Measurements from ENCODE around the gene HKDC1. TPM values are rescaled to one million over a fixed set of nuclear protein-coding genes. Genes with fewer than 3 reads are reported as not detected.

The HKDC1 gene
- total and polyA plus RNA-seq, 10 donors: 0.26 to 3.0 (median 0.70) TPM; not detected in 1

DNA sequence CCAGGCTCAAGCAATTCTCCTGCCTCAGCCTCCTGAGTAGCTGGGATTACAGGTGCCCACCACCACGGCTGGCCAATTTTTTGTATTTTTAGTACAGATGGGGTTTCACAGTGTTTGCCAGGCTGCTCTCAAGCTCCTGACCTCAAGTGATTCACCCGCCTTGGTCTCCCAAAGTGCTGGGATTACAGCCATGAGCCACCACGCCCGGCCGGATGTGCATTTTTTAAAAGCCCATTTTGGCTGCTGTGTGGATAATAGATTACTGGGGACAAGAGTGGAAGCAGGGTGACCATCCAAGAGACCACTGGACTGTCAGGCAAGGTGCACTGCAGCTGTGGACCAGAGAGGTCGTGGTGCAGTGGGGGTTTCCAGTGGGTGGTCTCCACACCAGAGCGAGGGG lies 21.4 kb downstream of the HKDC1 start:
- 77 to 92% (median 88%) methylated on average over 7 of the region's 7 CpGs for WGBS, 5 donors
- TF ChIP-seq POLR2AphosphoS5 (IDR thresholded peaks at IDR 0.05): no peak
- no peak for TF ChIP-seq POLR2A (IDR thresholded peaks at IDR 0.05)
- TF ChIP-seq, protein P1, sequence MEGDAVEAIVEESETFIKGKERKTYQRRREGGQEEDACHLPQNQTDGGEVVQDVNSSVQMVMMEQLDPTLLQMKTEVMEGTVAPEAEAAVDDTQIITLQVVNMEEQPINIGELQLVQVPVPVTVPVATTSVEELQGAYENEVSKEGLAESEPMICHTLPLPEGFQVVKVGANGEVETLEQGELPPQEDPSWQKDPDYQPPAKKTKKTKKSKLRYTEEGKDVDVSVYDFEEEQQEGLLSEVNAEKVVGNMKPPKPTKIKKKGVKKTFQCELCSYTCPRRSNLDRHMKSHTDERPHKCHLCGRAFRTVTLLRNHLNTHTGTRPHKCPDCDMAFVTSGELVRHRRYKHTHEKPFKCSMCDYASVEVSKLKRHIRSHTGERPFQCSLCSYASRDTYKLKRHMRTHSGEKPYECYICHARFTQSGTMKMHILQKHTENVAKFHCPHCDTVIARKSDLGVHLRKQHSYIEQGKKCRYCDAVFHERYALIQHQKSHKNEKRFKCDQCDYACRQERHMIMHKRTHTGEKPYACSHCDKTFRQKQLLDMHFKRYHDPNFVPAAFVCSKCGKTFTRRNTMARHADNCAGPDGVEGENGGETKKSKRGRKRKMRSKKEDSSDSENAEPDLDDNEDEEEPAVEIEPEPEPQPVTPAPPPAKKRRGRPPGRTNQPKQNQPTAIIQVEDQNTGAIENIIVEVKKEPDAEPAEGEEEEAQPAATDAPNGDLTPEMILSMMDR (IDR thresholded peaks at IDR 0.05 in 8 of 11, conservative IDR thresholded peaks at IDR 0.05 in 3 of 11): no peak
- no peaks in the 10 kb centered on the region for H3K36me3 ChIP-seq

DNA sequence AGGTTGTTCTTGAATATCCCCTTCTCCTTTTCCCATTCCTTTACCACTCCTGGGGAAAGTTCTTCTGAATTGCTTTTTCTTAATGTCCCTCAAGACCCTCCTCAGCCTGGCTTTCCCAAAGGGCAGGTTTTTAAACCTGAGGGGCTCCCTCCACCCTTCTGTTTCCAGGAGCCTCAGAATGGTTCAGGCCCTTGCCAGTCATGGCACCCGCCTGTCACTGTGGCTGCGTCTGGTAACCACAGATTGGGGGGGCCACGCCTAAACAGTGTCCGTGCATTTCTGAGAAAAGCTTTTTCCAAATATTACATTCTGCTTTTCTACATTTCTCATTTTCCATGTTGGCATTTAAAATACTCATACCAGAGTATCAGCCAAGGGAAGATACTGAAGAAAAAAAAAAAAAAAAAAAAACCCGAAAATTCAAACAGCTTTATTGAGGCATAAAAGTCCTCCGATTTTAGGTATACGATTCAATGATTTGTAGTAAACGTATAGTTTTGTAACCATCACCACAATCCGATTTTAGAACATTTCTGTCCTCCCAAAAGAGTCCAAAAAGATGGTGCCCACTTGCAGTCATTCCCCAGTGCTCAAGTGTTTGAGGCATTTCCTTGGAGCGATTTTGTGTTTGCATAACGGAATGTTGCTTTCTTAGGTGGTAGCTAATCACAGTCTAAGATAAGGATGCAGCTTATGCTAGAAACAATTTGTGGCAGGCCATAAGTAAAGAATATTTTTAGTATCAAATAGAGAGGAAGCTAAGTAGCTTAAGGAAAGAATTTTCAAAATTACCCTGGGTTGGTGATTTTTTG lies 22.1 kb downstream of the HKDC1 start:
- H3K4me3 ChIP-seq: no peak overlapping the region
- H3K27ac ChIP-seq: no peak overlapping the region
- H3K4me1 ChIP-seq: peaks cover 0 to 25% (median 12%) of the 10 kb centered on the region in 6 donors
- WGBS, 5 donors: 78 to 90% (median 90%) methylated on average over 11 of the region's 11 CpGs
- H3K36me3 ChIP-seq: no peaks in the 10 kb centered on the region
- intact Hi-C loops (cut with DNase I; ENCODE audit: low total_unique reads): no loop called here
- no peak for TF ChIP-seq POLR2A (IDR thresholded peaks at IDR 0.05)
- no peaks in the 10 kb centered on the region for H3K9me3 ChIP-seq
- peak; percentile 16 for DNase-seq
- H3K27me3 ChIP-seq (replicated peaks in 1 of 7): no peaks in the 10 kb centered on the region

More for the DNA sequence above, 21.4 kb downstream of the HKDC1 start:
- intact Hi-C loops (cut with DNase I; ENCODE audit: low total_unique reads): loop anchor here (2.0 kb wide), 1 partner anchor 151 kb away; no protein-coding TSS in a partner anchor
- DNase-seq: peak; percentile 24
- Histone ChIP-seq H3K27me3 (replicated peaks in 1 of 7) (no peaks in the 10 kb centered on the region), H3K9me3 (no peaks in the 10 kb centered on the region), H3K27ac (no peak overlapping the region), H3K4me3 (no peak overlapping the region), H3K4me1 (peaks cover 0 to 25% (median 12%) of the 10 kb centered on the region in 6 donors)

DNA sequence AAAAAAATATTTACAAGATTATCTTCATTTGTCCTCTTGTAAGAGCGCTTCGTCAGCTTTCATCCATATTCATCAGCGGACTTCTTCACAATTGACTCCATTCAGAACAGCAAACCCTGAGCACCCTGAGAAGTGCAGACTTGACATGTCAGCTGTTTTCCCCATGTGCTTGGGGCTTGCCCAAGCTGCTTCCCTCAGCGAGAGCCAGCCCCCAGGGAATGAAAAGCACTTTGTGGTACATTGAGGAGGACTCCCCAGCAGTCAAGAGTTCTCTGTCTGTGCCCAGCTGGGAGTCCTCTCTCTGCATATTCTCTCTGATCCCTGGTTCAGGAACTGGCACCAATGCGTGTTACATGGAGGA lies 22.7 kb downstream of the HKDC1 start:
- TF ChIP-seq POLR2A (IDR thresholded peaks at IDR 0.05): no peak
- TF ChIP-seq, protein P1 (IDR thresholded peaks at IDR 0.05 in 8 of 11, conservative IDR thresholded peaks at IDR 0.05 in 3 of 11): no peak
- no peak for TF ChIP-seq POLR2AphosphoS5 (IDR thresholded peaks at IDR 0.05)
- Histone ChIP-seq H3K4me1 (peaks cover 0 to 19% (median 6%) of the 10 kb centered on the region in 6 donors), H3K27me3 (replicated peaks in 1 of 7) (no peaks in the 10 kb centered on the region), H3K27ac (no peak overlapping the region), H3K36me3 (no peaks in the 10 kb centered on the region), H3K4me3 (no peak overlapping the region), H3K9me3 (no peaks in the 10 kb centered on the region)
- peak; percentile 56 for DNase-seq
- 76 to 89% (median 84%) methylated on average over 4 to 5 of the region's 5 CpGs for WGBS, 5 donors
- intact Hi-C loops (cut with DNase I; ENCODE audit: low total_unique reads): no loop called here

DNA sequence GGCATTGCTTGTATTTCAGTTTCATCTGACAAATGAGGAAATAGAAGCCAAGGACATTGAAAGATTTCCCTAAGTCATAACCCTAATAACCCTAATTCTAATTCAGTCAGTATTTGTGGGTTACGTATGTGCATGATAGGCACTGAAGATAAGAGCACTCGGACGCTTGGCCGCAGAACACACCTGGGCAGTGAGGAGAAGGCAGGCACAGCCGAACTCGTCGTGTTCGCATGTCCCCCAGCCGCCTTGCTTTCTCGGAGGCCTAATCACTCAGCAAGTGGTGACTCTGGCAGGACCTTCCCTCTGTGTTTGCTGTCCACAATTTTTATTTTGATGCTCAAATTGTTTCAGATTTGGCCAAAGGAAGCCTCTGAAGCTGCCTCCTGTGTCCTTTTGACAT lies 23.7 kb downstream of the HKDC1 start:
- TF ChIP-seq POLR2AphosphoS5 (IDR thresholded peaks at IDR 0.05) (no peak), POLR2A (IDR thresholded peaks at IDR 0.05) (no peak)
- TF ChIP-seq, protein P1 (IDR thresholded peaks at IDR 0.05 in 8 of 11, conservative IDR thresholded peaks at IDR 0.05 in 3 of 11): no peak
- H3K27ac ChIP-seq: no peak overlapping the region
- no peaks in the 10 kb centered on the region for H3K36me3 ChIP-seq
- 91 to 96% (median 94%) methylated on average over 10 of the region's 10 CpGs for WGBS, 5 donors
- peak; percentile 51 for DNase-seq
- intact Hi-C loops (cut with DNase I; ENCODE audit: low total_unique reads): no loop called here
- H3K27me3 ChIP-seq (replicated peaks in 1 of 7): no peaks in the 10 kb centered on the region
- H3K9me3 ChIP-seq: no peaks in the 10 kb centered on the region
- H3K4me3 ChIP-seq: no peak overlapping the region
- peaks cover 0 to 16% (median 4%) of the 10 kb centered on the region in 6 donors for H3K4me1 ChIP-seq
